Measurements from ENCODE around the gene AMMECR1L.
"Not testable (repeated sequence)": the region's sequence is repeated elsewhere in the genome, so short reads cannot be mapped to it uniquely, and the experiment has no call there.

The AMMECR1L gene

GRCh38 chr2:127886593-127886935 lies 808 bp upstream of the AMMECR1L start:
- DNase-seq: not testable (repeated sequence)

DNA sequence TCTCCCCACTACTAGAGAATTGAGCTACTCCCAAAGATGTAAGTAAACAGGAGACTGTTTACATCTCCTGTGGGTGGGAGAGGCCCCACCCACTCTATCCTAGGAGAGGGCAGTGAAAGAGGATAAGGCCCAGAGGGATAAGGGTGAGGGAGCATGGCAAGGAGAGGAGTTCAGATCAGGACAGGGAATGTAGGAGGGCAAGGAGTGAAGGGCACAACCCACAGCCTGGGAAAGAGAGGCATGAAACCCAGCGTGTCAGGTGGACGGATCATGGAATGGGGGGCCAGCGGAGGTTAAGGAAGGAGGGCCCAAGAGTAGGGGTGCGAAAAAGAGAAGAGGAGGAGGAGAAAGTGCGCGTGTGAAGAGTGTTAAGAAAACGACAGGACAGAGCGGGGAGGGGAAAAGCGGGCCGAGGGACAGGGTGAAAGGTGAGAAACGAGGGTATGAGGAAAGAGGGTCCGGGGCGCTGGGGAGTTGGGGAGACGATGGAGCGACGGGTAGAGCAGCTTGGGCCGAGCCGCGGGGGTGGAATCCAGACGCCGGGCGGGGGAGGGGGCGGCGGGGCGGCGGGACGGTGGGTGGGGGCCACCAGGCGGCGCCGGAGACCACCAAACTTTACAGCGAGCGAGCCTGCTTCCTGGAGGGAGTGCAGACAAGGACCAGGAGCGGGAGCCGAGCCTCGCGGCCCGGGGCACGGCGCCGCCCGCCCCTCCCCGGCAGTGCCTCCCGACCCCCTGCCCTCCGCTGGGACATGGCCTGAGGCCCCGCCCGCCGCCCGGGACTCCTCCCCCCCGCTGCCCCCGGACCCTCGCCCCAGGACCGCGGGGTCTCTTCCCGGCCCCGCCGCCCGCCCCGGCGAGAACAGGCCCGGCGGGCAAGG lies 655 bp downstream of the AMMECR1L start:
- DNase-seq: not testable (repeated sequence)

- DNase-seq: no peak
Observed at GRCh38 chr2:127884436-127884835, 1.3 kb downstream of the AMMECR1L start.

DNA sequence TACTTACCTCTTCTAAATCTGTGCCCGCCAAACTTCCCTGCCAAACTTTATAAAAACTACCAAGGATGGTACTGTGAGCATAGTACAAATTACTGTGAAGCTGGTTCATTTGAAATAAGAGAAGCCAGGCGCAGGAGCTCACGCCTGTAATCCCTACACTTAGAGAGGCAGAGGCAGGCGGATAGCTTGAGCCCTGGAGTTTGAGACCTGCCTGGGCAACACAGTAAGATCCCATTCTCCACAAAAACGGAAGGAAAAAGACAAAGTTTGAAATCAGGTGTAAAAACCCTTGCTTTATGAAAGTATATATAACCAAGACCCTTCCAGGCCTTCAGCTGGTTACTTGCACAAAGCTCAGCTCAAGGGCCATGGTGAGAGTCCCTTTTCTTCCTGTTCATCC lies 5.9 kb downstream of the AMMECR1L start:
- no peak for DNase-seq

DNA sequence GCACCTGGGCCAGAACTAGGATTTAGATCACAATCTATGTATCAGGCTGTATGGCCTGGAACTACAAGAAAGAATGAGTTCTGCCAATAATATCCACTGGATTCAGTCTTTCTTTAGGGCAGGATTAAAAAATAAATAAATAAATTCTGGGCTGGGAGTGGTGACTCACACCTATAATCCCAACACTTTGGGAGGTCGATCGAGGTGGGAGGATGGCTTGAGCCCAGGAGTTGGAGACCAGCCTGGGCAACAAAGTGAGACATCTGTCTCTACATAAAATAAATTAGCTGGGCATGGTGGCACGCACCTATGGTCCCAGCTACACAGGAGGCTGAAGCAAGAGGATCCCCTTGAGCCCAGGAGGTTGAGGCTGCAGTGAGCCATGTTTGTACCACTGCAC lies 8.1 kb downstream of the AMMECR1L start:
- no peak for DNase-seq

GRCh38 chr2:127877136-127877535 lies 8.6 kb downstream of the AMMECR1L start:
- no peak for DNase-seq

DNA sequence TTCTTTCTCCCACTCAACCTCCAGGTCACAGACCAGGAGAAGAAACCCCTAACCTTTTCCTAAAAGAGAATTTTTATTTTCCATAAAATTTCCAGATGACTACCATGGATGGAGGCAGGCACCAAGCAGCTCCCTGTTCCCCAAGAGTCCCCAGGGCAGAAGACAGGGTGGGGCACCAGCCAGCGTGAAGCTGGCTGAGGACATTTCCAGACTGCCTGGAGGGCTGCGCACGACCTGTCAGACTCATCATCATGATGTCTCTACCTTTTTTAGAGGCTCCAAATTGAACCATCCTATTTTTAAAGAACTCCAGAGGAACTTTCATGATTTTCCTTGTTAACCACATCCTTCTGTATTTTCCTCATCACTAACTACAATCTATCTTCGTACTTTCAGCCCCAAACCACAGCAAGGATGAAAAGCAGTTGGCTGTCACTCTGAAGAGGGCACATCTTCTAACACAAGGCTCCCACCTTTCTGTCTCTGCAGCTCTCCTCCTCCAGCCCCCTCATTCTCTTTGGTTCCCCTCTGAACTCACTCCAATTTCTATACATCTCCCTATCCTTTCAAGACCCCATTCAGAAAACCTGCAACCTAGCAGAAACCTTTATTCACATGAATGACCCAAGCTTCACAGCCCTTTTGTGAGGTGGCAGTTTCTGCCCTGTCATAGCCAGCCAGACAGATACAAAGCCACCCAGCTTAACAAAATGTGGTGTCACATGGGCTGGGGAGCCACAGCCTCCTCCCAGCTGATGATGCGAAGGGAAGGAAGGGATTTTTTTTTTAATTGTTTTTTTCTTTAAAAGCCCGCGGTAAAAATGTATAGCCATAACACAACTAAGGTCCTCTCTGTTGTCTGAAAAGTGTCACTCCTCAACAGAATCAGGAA lies 11.1 kb downstream of the AMMECR1L start:
- DNase-seq: no peak

- no peak for DNase-seq
Observed at GRCh38 chr2:127873707-127874303, 12.0 kb downstream of the AMMECR1L start.

DNA sequence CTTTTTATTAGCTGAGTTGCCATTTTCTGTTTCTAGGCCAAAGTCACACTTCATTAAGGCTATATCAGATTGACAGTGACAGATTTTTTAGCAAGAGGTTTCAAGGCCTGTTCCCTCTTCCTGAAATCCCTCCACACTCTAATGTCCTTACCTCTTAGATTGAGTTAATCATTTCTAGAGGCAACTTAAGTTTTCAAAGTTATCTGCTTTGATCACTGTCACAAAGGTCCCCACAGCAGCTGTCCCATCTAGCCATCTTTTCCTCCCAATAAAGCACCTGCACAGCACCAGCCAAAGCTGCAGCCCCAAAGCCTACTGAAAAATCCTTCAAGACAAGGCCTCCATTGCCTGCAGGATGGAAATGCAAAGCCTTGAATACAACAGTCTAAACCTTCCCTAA lies 13.4 kb downstream of the AMMECR1L start:
- no peak for DNase-seq

DNA sequence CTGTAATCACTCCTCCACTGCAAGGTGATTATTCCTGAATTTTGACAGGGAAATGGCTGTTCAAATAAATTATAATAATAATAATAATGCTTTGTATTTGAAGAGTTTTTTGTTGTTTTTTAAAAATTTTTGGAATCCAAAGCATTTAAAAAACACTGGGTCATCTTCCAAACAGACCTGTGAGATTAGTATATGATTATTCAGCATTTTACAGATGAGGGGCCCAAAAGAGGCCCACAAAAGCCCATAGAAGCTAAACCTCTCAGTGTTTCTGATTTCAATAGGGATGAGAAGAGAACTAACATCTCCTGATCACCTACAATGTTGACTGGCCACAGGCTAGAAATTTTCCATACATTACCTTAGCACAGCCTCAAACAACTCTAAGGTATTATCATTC lies 19.8 kb downstream of the AMMECR1L start:
- no peak for DNase-seq

DNA sequence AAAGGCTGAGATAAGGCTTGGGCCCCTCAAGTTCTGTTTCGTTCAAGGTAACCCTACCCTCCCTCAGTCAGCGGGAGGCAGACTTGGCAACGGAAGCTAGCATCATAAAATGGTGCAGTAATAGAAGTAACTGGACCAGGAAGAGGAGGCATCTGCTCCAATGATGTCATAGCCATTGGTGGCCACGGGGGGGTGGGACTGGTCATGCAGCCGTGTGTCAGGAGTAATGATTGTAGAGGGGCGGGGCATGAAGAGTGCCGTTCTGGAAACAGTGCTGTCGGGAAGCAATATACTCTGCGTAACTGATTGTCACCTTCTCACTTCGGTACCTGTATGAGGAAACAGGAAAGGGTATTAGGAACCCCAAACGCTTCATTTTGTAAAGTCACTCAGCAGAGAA lies 20.9 kb downstream of the AMMECR1L start:
- DNase-seq: no peak

DNA sequence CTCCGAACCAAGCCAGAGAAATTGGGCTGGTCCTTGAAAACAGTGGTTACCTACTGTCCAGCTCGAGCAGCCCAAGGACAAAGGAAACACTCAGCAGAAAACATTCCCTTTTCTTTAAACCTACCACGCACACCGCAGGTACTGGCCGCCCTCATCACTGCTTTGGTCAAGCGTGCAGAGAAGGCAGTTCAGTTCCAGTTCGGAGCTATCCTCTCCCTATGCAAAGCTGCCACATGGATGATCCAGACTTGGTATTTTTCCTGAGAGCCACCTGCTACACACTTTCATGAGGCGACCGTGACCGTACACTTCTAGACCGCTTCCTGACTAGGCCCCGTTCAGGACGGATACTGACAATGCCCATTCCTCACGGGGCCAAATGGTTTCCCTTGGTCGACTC lies 23.5 kb downstream of the AMMECR1L start:
- DNase-seq: no peak

DNA sequence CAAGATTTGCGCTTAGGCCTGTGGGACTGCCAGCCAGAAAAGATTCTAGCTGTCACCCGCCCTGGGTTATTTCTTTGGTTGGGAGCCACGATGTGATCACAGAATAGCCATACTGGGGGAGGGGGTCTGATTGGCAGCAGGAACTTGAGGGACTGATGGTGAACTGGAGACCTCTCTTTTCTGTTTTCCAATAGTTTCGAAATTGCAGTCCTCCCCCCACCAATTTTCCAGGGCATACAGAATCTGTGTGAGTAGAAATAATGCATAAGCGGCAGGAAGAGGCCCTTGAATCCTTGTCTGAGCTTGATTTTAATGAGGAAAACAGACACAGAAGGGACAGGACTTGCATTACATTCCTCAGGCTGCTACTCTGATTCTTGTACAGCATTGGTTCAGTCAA lies 25.6 kb downstream of the AMMECR1L start:
- DNase-seq: no peak

DNA sequence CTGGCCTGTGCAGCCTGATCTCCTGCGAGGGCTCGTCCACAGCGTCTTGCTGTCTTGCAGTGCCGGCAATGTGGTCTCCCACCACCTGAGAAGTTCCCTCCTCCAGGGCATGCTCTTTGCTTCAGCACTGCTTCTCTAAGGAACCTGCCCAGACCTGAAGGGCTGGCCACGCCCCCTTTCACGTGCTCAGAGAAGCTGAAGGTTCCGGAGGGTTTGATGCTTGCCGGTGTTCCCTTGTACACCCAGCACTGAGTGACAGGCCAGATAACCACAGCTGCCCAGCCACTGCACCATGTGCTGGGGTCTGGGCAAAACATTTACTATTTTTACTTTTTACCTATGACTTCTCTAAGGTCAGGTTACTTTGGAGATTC lies 26.1 kb downstream of the AMMECR1L start:
- DNase-seq: no peak

DNA sequence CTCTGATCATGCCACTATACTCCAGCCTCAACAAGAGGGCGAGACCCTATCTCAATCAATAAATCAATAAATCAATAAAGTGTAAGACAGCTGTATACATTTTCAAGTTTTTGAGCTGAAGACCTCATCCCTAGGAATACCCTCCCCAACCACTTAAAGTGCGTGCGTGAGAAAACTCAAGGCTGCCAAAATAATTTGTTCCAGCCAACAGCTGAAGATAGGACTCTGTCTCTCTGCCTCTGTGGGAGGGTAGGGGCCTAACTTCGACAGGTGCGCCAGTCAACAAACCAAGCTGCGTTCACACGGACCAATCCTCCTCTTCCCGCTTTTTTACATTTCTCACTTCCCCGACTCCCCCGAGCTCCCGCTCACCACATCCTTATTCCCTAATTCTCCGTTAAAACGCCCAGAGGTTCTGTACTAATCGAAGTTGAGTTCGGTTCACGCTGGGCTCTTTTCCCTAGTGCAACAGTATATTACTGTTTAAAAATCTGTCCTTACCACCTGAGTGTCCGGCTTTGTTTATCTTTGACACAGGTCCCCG lies 28.4 kb downstream of the AMMECR1L start:
- no peak for DNase-seq

GRCh38 chr2:127853671-127854070 lies 32.1 kb downstream of the AMMECR1L start:
- no peak for DNase-seq

DNA sequence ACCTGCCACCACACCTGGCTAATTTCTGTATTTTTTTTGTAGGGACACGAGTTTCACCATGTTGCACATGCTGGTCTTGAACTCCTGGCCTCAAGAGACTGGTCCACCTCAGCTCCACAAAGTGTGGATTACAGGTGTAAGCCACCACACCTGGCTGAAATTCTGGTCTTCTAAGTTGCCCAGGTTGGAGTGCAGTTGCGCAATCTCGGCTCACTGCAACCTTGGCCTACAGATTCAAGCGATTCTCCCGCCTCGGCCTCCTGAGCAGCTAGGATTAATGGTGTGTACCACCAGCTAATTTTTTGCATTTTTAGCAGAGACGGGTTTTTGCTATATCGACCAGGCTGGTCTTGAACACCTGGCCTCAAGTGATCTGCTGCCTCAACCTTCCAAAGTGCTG lies 33.4 kb downstream of the AMMECR1L start:
- no peak for DNase-seq

DNA sequence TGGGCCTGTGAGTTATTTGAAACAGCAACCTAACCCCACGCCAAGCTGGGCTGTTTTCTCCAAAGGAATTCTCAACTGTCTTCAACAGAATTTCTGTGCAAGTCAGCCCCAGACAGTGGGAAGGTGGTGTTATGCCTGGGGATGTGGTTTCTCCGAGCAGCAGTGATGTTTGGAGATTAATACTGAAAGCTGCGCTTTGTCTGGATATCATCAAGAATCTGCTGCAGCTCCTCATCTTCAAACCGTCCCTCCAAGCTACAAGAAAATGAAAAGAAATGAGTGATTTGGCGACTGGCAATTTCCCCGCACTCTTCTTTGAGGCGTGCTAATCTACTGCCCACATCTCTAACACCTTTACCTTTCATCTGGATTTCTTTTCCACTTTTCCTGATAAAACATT lies 37.8 kb downstream of the AMMECR1L start:
- DNase-seq: no peak

DNA sequence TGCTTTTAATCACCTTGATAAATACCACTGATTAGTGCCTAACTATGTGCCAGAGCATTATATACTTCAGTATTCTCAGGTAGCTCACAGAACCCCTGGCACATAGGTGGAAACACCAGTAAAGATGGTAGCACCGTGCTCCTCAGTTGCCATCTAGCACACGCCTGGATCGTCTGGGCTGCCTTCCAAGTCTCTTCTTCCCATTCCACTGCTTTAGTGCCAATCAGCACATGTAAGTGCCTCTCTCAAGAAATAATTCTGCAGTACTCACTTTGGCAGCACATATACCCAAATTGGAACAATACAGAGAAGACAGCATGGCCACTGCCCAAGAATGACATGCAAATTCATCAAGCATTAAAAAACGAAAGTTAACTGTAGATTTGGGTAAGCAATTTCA lies 40.8 kb downstream of the AMMECR1L start:
- DNase-seq: no peak

DNA sequence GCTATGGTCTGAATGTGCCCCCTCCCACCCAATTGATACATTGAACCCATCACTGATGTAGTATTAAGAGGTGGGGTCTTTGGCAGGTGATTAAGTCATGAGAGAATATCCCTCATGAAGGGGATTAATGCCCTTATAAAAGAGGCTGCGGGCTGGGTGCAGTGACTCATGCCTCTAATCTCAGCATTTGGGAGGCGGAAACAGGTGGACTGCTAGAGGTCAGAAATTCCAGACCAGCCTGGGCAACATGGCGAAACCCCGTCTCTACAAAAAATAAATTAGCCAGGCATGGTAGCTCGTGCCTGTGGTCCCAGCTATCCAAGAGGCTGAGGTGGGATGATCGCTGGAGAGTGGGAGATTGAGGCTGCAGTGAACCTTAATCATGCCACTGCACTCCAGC lies 42.1 kb downstream of the AMMECR1L start:
- no peak for DNase-seq

DNA sequence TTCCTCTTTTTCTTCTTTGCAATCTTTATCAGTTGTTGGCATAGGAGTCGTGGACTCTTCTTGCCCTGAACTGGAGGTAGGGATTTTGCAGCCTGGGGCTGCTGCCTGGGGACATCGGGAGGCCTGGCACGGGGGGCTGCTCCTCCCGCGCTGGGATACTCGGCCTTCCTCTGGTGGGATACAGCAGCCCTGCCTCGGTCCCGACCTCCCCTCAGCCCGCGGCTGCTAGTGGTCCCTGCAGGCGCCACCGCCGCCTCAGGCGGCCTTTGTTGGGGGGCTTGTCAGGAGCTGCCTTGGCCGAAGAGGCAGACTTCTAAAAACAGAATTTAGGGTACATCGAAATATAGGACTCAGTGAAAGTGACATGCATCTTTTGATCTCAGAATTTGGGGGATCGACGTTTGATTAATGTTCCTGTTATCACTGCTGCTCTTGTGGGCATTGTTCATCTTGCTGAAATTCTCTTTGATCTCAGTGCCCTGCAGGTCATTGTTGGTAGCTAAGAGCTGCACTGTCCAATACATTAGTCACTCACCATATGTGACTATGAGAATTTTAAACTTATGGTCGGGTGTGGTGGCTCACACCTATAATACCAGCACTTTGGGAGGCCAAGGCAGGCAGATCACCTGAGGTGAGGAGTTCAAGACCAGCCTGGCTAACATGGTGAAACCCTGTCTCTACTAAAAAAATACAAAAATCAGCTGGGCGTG lies 44.1 kb downstream of the AMMECR1L start:
- DNase-seq: no peak

DNA sequence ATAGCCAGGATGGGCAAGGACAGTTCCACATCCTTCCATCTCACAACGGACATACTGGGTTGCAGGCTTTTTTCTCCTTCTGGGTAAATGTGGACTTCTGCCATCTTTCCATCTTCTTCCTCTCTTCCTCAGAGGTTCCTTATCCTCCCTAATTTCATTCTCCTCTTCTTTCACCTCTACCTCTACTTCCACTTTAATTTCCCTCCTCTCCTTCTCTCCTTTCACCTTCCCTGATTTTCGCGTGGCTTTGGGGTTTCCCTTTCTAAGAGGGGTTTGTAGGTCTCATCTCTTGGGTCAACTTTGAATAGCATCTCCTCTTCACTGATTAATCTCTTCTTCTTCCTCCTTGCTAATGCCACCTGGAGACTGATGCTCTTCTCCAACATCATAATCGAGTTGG lies 44.9 kb downstream of the AMMECR1L start:
- no peak for DNase-seq

GRCh38 chr2:127834951-127835350 lies 50.8 kb downstream of the AMMECR1L start:
- no peak for DNase-seq
